ENCODE results near the gene XPO4. TPM values are rescaled to one million over a fixed set of nuclear protein-coding genes. Genes with fewer than 3 reads are reported as not detected.
"Not testable (repeated sequence)": the region's sequence is repeated elsewhere in the genome, so short reads cannot be mapped to it uniquely, and the experiment has no call there.

XPO4 gene
- total and polyA plus RNA-seq, 7 donors: 1.8 to 26.8 (median 15.6) TPM

- H3K27me3 ChIP-seq: no peaks in the 10 kb centered on the region
- intact Hi-C loops (cut with DNase I): no loop called here
- H3K9me3 ChIP-seq: no peaks in the 10 kb centered on the region
- no peak overlapping the region for H3K27ac ChIP-seq
- no peaks in the 10 kb centered on the region for H3K36me3 ChIP-seq
- WGBS, 2 donors: 69 to 77% methylated on average over 2 of the region's 2 CpGs
- H3K4me1 ChIP-seq: peaks cover 0 to 11% (median 9%) of the 10 kb centered on the region in 4 donors
- no peak for TF ChIP-seq EP300 (IDR thresholded peaks at IDR 0.05)
- TF ChIP-seq POLR2AphosphoS5 (IDR thresholded peaks at IDR 0.05): no peak
- no peak for TF ChIP-seq POLR2A (IDR thresholded peaks at IDR 0.05)
- no peak for TF ChIP-seq CTCF (IDR thresholded peaks at IDR 0.05)
- no peak overlapping the region for H3K4me3 ChIP-seq
- no peak for DNase-seq
Measured at GRCh38 chr13:20769091-20769490, 133.5 kb downstream of the XPO4 start.

GRCh38 chr13:20767309-20767943, 135.1 kb downstream of the XPO4 start:
- WGBS, 2 donors: 93 to 95% methylated on average over 2 of the region's 2 CpGs
- no peak for DNase-seq
- peaks cover 0 to 4% (median 2%) of the 10 kb centered on the region in 4 donors for H3K4me1 ChIP-seq
- no peaks in the 10 kb centered on the region for H3K36me3 ChIP-seq
- intact Hi-C loops (cut with DNase I): no loop called here
- H3K9me3 ChIP-seq: no peaks in the 10 kb centered on the region
- no peak overlapping the region for H3K4me3 ChIP-seq
- H3K27ac ChIP-seq: no peak overlapping the region
- TF ChIP-seq CTCF (IDR thresholded peaks at IDR 0.05): no peak
- no peak for TF ChIP-seq POLR2AphosphoS5 (IDR thresholded peaks at IDR 0.05)
- TF ChIP-seq POLR2A (IDR thresholded peaks at IDR 0.05): no peak
- no peak for TF ChIP-seq EP300 (IDR thresholded peaks at IDR 0.05)
- H3K27me3 ChIP-seq: no peaks in the 10 kb centered on the region

GRCh38 chr13:20760872-20761271, 141.7 kb downstream of the XPO4 start:
- H3K27me3 ChIP-seq: no peaks in the 10 kb centered on the region
- peaks cover 0 to 3% (median 0%) of the 10 kb centered on the region in 4 donors for H3K36me3 ChIP-seq
- H3K4me1 ChIP-seq: no peaks in the 10 kb centered on the region
- WGBS, 2 donors: 44 to 80% methylated on average over 3 of the region's 3 CpGs
- TF ChIP-seq EP300 (IDR thresholded peaks at IDR 0.05) (no peak), POLR2A (IDR thresholded peaks at IDR 0.05) (no peak), CTCF (IDR thresholded peaks at IDR 0.05) (no peak), POLR2AphosphoS5 (IDR thresholded peaks at IDR 0.05) (no peak)
- no peak for DNase-seq
- no peak overlapping the region for H3K27ac ChIP-seq
- H3K4me3 ChIP-seq: no peak overlapping the region
- H3K9me3 ChIP-seq: peaks cover 0 to 4% (median 0%) of the 10 kb centered on the region in 4 donors
- intact Hi-C loops (cut with DNase I): no loop called here

- TF ChIP-seq POLR2A (IDR thresholded peaks at IDR 0.05) (no peak), EP300 (IDR thresholded peaks at IDR 0.05) (no peak), CTCF (IDR thresholded peaks at IDR 0.05) (no peak), POLR2AphosphoS5 (IDR thresholded peaks at IDR 0.05) (no peak)
- Histone ChIP-seq H3K27me3 (no peaks in the 10 kb centered on the region), H3K9me3 (peaks cover 0 to 13% (median 4%) of the 10 kb centered on the region in 4 donors), H3K27ac (no peak overlapping the region), H3K36me3 (peaks cover 0 to 3% (median 0%) of the 10 kb centered on the region in 4 donors), H3K4me1 (no peaks in the 10 kb centered on the region), H3K4me3 (no peak overlapping the region)
- intact Hi-C loops (cut with DNase I): no loop called here
- DNase-seq: no peak
Measured at GRCh38 chr13:20754009-20754408, 148.5 kb downstream of the XPO4 start.

GRCh38 chr13:20749377-20749776, 153.2 kb downstream of the XPO4 start:
- Histone ChIP-seq H3K4me3 (no peak overlapping the region), H3K36me3 (no peaks in the 10 kb centered on the region), H3K9me3 (peaks cover 0 to 9% (median 4%) of the 10 kb centered on the region in 4 donors), H3K27me3 (no peaks in the 10 kb centered on the region), H3K27ac (no peak overlapping the region), H3K4me1 (no peaks in the 10 kb centered on the region)
- intact Hi-C loops (cut with DNase I): no loop called here
- TF ChIP-seq POLR2AphosphoS5 (IDR thresholded peaks at IDR 0.05): no peak
- TF ChIP-seq POLR2A (IDR thresholded peaks at IDR 0.05): no peak
- no peak for TF ChIP-seq EP300 (IDR thresholded peaks at IDR 0.05)
- no peak for TF ChIP-seq CTCF (IDR thresholded peaks at IDR 0.05)
- 94 to 97% methylated on average over 1 of the region's 1 CpG for WGBS, 2 donors
- no peak for DNase-seq

GRCh38 chr13:20743830-20744404, 158.6 kb downstream of the XPO4 start:
- not testable (repeated sequence) for H3K36me3 ChIP-seq, DNase-seq

More at GRCh38 chr13:20743830-20744404, 158.6 kb downstream of the XPO4 start:
- WGBS, 2 donors: 79 to 93% methylated on average over 4 of the region's 4 CpGs
- H3K4me1 ChIP-seq; intact Hi-C loops (cut with DNase I); H3K27me3 ChIP-seq; H3K27ac ChIP-seq; H3K9me3 ChIP-seq; H3K4me3 ChIP-seq: not testable (repeated sequence)

Data from sigmoid colon (tissue), 7 donors.